ENCODE results near the gene CES2.
"Not testable (repeated sequence)": the region's sequence is repeated elsewhere in the genome, so short reads cannot be mapped to it uniquely, and the experiment has no call there.

The CES2 gene

DNA sequence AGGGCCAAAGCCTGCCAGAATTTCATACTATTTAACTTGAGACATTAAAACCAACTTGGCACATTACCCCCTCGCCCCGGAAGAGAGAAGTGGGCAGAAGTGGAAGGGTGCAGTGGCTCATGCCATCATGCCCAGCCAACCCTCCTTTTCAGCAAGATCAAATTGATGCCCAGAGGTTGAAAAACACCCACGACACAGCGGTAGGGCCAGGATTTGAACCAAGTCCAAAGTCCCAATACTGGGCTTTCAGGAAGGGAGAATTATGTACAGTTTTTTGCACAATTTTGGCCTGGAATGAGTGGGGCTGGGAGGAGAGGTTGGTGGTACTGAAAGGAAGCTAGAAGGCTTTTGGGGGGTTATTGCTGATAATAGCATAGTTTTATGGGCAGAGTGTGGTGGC lies 44.0 kb upstream of the CES2 start:
- no peaks in the 10 kb centered on the region for H3K9me3 ChIP-seq (ENCODE audit: control extremely low read depth in 1 of 5, control insufficient read depth in 4 of 5, insufficient read depth in 2 of 5, low read depth in 1 of 5, low read length in 4 of 5)
- ChIA-PET CTCF (interaction anchor here (0.8 to 30.6 kb wide), 5 partner anchors 10 to 71 kb away, joined by 3 to 473 read pairs (median 8); partner anchors contain the start of genes CDH16 and RRAD), POLR2A (no interaction called here)
- no peak for DNase-seq
- H3K36me3 ChIP-seq (ENCODE audit: control insufficient read depth in 4 of 4, insufficient read depth in 4 of 4, low read length in 3 of 4) = peaks cover 4 to 5% (median 5%) of the 10 kb centered on the region in 4 experiments
- H3K4me3 ChIP-seq (ENCODE audit: control insufficient read depth in 1 of 7, extremely low read depth in 1 of 7, insufficient read depth in 4 of 7, low read depth in 2 of 7, low read length in 6 of 7) = no peak overlapping the region
- 97% methylated on average over 4 of the region's 4 CpGs for WGBS (ENCODE audit: insufficient coverage)
- peaks cover 0 to 5% (median 1%) of the 10 kb centered on the region in 4 experiments for H3K4me1 ChIP-seq (ENCODE audit: control extremely low read depth in 1 of 4, control insufficient read depth in 4 of 4, insufficient read depth in 4 of 4, low read length in 3 of 4)
- H3K27ac ChIP-seq (ENCODE audit: insufficient read depth in 1 of 2, low read depth in 1 of 2, low read length in 2 of 2, poor library complexity in 1 of 2, severe bottlenecking in 2 of 2) = no peak overlapping the region
- no peaks in the 10 kb centered on the region for H3K27me3 ChIP-seq (replicated peaks in 2 of 5; ENCODE audit: control insufficient read depth in 4 of 5, insufficient read depth in 5 of 5, low read length in 4 of 5)

DNA sequence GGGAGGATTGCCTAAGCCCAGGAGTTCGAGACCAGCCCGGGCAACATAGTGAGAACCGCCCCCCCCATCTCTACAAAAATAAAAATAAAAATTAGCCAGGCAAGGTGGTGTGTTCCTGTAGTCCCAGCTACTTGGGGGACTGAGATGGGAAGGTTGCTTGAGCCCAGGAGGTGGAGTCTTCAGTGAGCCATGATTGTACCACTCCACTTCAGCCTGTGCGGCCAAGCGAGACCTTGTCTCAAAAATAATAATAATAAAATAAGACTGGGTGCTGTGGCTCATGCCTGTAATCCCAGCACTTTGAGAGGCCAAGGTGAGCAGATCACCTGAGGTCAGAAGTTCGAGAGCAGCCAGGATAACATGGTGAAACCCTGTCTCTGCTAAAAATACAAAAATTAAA lies 43.5 kb upstream of the CES2 start:
- H3K4me1 ChIP-seq (ENCODE audit: control extremely low read depth in 1 of 4, control insufficient read depth in 4 of 4, insufficient read depth in 4 of 4, low read length in 3 of 4) = peaks cover 0 to 1% (median 0%) of the 10 kb centered on the region in 4 experiments
- ChIA-PET CTCF (interaction anchor here (0.8 to 30.6 kb wide), 12 partner anchors 10 to 70 kb away, joined by 3 to 473 read pairs (median 6); partner anchors contain the start of genes CDH16, PDP2 and RRAD), POLR2A (interaction anchor here (0.7 kb wide), 1 partner anchor 465 kb away, joined by 3 read pairs; no protein-coding TSS in a partner anchor)
- H3K4me3 ChIP-seq (ENCODE audit: control insufficient read depth in 1 of 7, extremely low read depth in 1 of 7, insufficient read depth in 4 of 7, low read depth in 2 of 7, low read length in 6 of 7) = no peak overlapping the region
- no peak overlapping the region for H3K27ac ChIP-seq (ENCODE audit: insufficient read depth in 1 of 2, low read depth in 1 of 2, low read length in 2 of 2, poor library complexity in 1 of 2, severe bottlenecking in 2 of 2)
- DNase-seq = no peak
- H3K27me3 ChIP-seq (replicated peaks in 2 of 5; ENCODE audit: control insufficient read depth in 4 of 5, insufficient read depth in 5 of 5, low read length in 4 of 5) = no peaks in the 10 kb centered on the region
- 89% methylated on average over 1 of the region's 6 CpGs for WGBS (ENCODE audit: insufficient coverage)
- H3K9me3 ChIP-seq (ENCODE audit: control extremely low read depth in 1 of 5, control insufficient read depth in 4 of 5, insufficient read depth in 2 of 5, low read depth in 1 of 5, low read length in 4 of 5) = no peaks in the 10 kb centered on the region
- peaks cover 0 to 5% (median under 1%) of the 10 kb centered on the region in 4 experiments for H3K36me3 ChIP-seq (ENCODE audit: control insufficient read depth in 4 of 4, insufficient read depth in 4 of 4, low read length in 3 of 4)

DNA sequence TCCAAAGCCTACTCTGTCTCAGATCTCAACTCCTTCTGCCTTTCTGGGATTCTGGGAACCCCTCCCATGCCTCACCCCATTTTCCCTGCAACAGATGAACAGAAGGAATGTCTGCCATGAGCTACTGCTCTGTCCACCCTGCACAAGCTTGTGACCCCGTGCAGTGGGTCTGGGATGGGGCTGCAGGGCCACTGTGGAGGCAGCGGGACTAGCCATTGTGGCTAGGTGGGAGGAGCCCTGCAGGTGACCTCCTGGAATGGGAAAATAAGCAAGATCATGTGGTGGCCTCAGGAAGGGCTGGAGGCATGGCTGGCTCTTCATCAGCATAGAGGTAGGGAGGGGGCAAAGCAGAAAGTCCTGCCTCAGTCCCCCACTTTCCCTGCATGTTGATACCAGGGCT lies 41.3 kb upstream of the CES2 start:
- ChIA-PET CTCF (interaction anchor here (1.2 to 30.6 kb wide), 7 partner anchors 12 to 72 kb away, joined by 3 to 473 read pairs (median 6); partner anchors contain the start of genes CDH16 and RRAD), POLR2A (no interaction called here)
- no peak for DNase-seq
- no peak overlapping the region for H3K27ac ChIP-seq (ENCODE audit: insufficient read depth in 1 of 2, low read depth in 1 of 2, low read length in 2 of 2, poor library complexity in 1 of 2, severe bottlenecking in 2 of 2)
- no peaks in the 10 kb centered on the region for H3K9me3 ChIP-seq (ENCODE audit: control extremely low read depth in 1 of 5, control insufficient read depth in 4 of 5, insufficient read depth in 2 of 5, low read depth in 1 of 5, low read length in 4 of 5)
- H3K27me3 ChIP-seq (replicated peaks in 2 of 5; ENCODE audit: control insufficient read depth in 4 of 5, insufficient read depth in 5 of 5, low read length in 4 of 5) = no peaks in the 10 kb centered on the region
- no peak overlapping the region for H3K4me3 ChIP-seq (ENCODE audit: control insufficient read depth in 1 of 7, extremely low read depth in 1 of 7, insufficient read depth in 4 of 7, low read depth in 2 of 7, low read length in 6 of 7)
- 96% methylated on average over 2 of the region's 2 CpGs for WGBS (ENCODE audit: insufficient coverage)
- no peaks in the 10 kb centered on the region for H3K4me1 ChIP-seq (ENCODE audit: control extremely low read depth in 1 of 4, control insufficient read depth in 4 of 4, insufficient read depth in 4 of 4, low read length in 3 of 4)
- H3K36me3 ChIP-seq (ENCODE audit: control insufficient read depth in 4 of 4, insufficient read depth in 4 of 4, low read length in 3 of 4) = no peaks in the 10 kb centered on the region

DNA sequence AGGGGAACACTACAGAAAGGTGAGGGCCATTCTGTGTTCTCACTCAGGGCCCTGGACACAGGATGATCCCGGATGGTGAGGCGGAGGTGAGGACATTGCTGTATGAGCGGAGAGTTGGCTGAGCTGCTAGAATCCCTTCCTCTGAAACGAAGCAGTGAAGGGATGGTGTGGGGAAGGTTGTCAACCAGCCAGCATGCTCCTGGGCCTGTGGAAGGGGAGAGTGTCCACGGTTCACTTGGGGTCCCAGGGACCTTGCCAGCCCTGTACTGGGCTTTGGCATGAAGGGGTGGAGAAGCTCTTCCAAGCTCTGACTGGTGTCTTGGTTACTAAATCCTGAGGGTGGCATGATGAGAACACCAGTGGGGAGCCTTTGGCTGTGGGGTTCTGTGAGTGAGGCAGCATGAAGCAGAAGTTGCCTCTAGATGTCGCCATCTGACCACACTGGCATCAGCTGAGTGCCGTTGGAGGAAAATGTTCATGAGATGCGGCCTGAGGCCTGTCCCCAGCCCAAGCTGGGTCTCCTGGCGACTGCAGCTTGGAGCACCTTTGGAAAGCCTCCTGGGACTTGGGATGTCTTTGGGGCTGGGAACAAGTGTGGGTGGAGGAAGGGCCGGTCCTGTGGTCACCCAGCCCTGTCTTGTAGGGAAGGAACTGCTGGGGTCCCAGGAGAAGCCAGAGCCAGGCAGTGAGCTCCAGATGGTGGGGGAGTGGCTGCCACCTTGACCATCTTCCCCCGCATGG lies 40.2 kb upstream of the CES2 start:
- Histone ChIP-seq H3K27me3 (replicated peaks in 2 of 5; ENCODE audit: control insufficient read depth in 4 of 5, insufficient read depth in 5 of 5, low read length in 4 of 5) (no peaks in the 10 kb centered on the region), H3K9me3 (ENCODE audit: control extremely low read depth in 1 of 5, control insufficient read depth in 4 of 5, insufficient read depth in 2 of 5, low read depth in 1 of 5, low read length in 4 of 5) (no peaks in the 10 kb centered on the region), H3K36me3 (ENCODE audit: control insufficient read depth in 4 of 4, insufficient read depth in 4 of 4, low read length in 3 of 4) (no peaks in the 10 kb centered on the region), H3K4me3 (ENCODE audit: control insufficient read depth in 1 of 7, extremely low read depth in 1 of 7, insufficient read depth in 4 of 7, low read depth in 2 of 7, low read length in 6 of 7) (no peak overlapping the region), H3K4me1 (ENCODE audit: control extremely low read depth in 1 of 4, control insufficient read depth in 4 of 4, insufficient read depth in 4 of 4, low read length in 3 of 4) (peaks cover 0 to 8% (median 1%) of the 10 kb centered on the region in 4 experiments), H3K27ac (ENCODE audit: insufficient read depth in 1 of 2, low read depth in 1 of 2, low read length in 2 of 2, poor library complexity in 1 of 2, severe bottlenecking in 2 of 2) (no peak overlapping the region)
- peak; percentile 75 to 87 (median 81) for DNase-seq
- POLR2A ChIA-PET = no interaction called here
- CTCF ChIA-PET = interaction anchor here (0.8 to 30.6 kb wide), 25 partner anchors 9 to 273 kb away, joined by 3 to 473 read pairs (median 5); partner anchors contain the start of genes CDH16, CES3, PDP2 and RRAD
- 51% methylated on average over 10 of the region's 11 CpGs for WGBS (ENCODE audit: insufficient coverage)

DNA sequence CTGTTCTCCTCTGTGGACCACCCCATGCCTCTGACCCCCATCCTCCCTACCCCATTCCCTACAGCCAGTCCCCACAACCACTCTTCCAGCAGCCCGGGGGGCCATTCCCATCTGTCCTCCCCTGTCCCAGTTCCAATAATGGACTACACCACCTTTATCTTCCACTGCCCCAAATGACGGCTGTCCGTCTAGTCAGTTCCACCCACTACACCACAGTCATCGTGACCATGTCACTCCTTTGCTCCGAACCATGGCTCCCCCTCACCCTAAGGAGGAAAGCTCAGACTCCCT lies 39.7 kb upstream of the CES2 start:
- Histone ChIP-seq H3K27me3 (replicated peaks in 2 of 5; ENCODE audit: control insufficient read depth in 4 of 5, insufficient read depth in 5 of 5, low read length in 4 of 5) (no peaks in the 10 kb centered on the region), H3K9me3 (ENCODE audit: control extremely low read depth in 1 of 5, control insufficient read depth in 4 of 5, insufficient read depth in 2 of 5, low read depth in 1 of 5, low read length in 4 of 5) (no peaks in the 10 kb centered on the region), H3K36me3 (ENCODE audit: control insufficient read depth in 4 of 4, insufficient read depth in 4 of 4, low read length in 3 of 4) (no peaks in the 10 kb centered on the region), H3K4me1 (ENCODE audit: control extremely low read depth in 1 of 4, control insufficient read depth in 4 of 4, insufficient read depth in 4 of 4, low read length in 3 of 4) (peaks cover 0 to 10% (median 2%) of the 10 kb centered on the region in 4 experiments), H3K27ac (ENCODE audit: insufficient read depth in 1 of 2, low read depth in 1 of 2, low read length in 2 of 2, poor library complexity in 1 of 2, severe bottlenecking in 2 of 2) (no peak overlapping the region), H3K4me3 (ENCODE audit: control insufficient read depth in 1 of 7, extremely low read depth in 1 of 7, insufficient read depth in 4 of 7, low read depth in 2 of 7, low read length in 6 of 7) (no peak overlapping the region)
- POLR2A ChIA-PET = no interaction called here
- CTCF ChIA-PET = interaction anchor here (0.7 to 30.6 kb wide), 25 partner anchors 8 to 273 kb away, joined by 3 to 473 read pairs (median 5); partner anchors contain the start of genes CDH16, CES3, PDP2 and RRAD
- no peak for DNase-seq
- WGBS (ENCODE audit: insufficient coverage) = 99% methylated on average over 5 of the region's 5 CpGs

DNA sequence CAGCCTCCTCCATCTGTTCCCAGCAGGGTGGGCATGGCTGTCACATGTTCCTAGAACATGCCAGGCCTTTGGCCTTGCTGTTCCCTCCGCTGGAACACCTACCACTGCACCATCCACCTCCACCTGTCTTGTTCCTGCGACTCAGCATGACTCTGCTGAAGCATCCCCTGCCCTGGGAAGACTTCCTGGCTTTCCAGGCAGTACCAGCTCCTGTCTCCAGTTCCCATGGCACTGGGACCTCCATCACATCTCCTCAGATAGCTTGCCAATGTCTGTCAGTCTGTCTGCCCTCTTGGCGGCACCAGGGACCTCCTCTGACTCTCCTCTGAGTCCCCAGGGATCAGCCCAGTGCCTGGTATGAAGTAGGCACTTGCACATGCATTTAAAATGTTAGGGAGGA lies 39.3 kb upstream of the CES2 start:
- no peak overlapping the region for H3K4me3 ChIP-seq (ENCODE audit: control insufficient read depth in 1 of 7, extremely low read depth in 1 of 7, insufficient read depth in 4 of 7, low read depth in 2 of 7, low read length in 6 of 7)
- H3K36me3 ChIP-seq (ENCODE audit: control insufficient read depth in 4 of 4, insufficient read depth in 4 of 4, low read length in 3 of 4) = no peaks in the 10 kb centered on the region
- CTCF ChIA-PET = interaction anchor here (0.7 to 30.6 kb wide), 19 partner anchors 8 to 273 kb away, joined by 3 to 473 read pairs (median 6); partner anchors contain the start of genes CDH16, PDP2 and RRAD
- H3K4me1 ChIP-seq (ENCODE audit: control extremely low read depth in 1 of 4, control insufficient read depth in 4 of 4, insufficient read depth in 4 of 4, low read length in 3 of 4) = peaks cover 0 to 10% (median 2%) of the 10 kb centered on the region in 4 experiments
- DNase-seq = no peak
- no peaks in the 10 kb centered on the region for H3K27me3 ChIP-seq (replicated peaks in 2 of 5; ENCODE audit: control insufficient read depth in 4 of 5, insufficient read depth in 5 of 5, low read length in 4 of 5)
- no peaks in the 10 kb centered on the region for H3K9me3 ChIP-seq (ENCODE audit: control extremely low read depth in 1 of 5, control insufficient read depth in 4 of 5, insufficient read depth in 2 of 5, low read depth in 1 of 5, low read length in 4 of 5)
- POLR2A ChIA-PET = no interaction called here
- no peak overlapping the region for H3K27ac ChIP-seq (ENCODE audit: insufficient read depth in 1 of 2, low read depth in 1 of 2, low read length in 2 of 2, poor library complexity in 1 of 2, severe bottlenecking in 2 of 2)
- 95% methylated on average over 3 of the region's 3 CpGs for WGBS (ENCODE audit: insufficient coverage)

DNA sequence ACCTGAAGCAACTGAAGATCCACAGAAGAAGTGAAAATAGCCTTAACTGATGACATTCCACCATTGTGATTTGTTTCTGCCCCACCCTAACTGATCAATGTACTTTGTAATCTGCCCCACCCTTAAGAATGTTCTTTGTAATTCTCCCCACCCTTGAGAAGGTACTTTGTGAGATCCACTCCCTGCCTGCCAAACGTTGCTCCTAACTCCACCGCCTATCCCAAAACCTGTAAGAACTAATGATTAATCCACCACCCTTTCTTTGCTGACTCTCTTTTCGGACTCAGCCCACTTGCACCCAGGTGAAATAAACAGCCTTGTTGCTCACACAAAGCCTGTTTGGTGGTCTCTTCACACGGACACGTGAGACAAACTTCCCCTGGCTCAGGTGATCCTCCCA lies 38.6 kb upstream of the CES2 start:
- CTCF ChIA-PET = interaction anchor here (1.5 to 30.6 kb wide), 7 partner anchors 9 to 80 kb away, joined by 5 to 473 read pairs (median 11); partner anchors contain the start of genes CDH16 and RRAD
- POLR2A ChIA-PET = not testable (repeated sequence)

More for the DNA sequence above, 38.6 kb upstream of the CES2 start:
- H3K27ac ChIP-seq (ENCODE audit: insufficient read depth in 1 of 2, low read depth in 1 of 2, low read length in 2 of 2, poor library complexity in 1 of 2, severe bottlenecking in 2 of 2); H3K4me3 ChIP-seq (ENCODE audit: control insufficient read depth in 1 of 7, extremely low read depth in 1 of 7, insufficient read depth in 4 of 7, low read depth in 2 of 7, low read length in 6 of 7); H3K9me3 ChIP-seq (ENCODE audit: control extremely low read depth in 1 of 5, control insufficient read depth in 4 of 5, insufficient read depth in 2 of 5, low read depth in 1 of 5, low read length in 4 of 5); H3K36me3 ChIP-seq (ENCODE audit: control insufficient read depth in 4 of 4, insufficient read depth in 4 of 4, low read length in 3 of 4); DNase-seq; H3K27me3 ChIP-seq (replicated peaks in 2 of 5; ENCODE audit: control insufficient read depth in 4 of 5, insufficient read depth in 5 of 5, low read length in 4 of 5): not testable (repeated sequence)
- WGBS (ENCODE audit: insufficient coverage) = 100% methylated on average over 4 of the region's 5 CpGs
- peaks cover 0 to 10% (median 2%) of the 10 kb centered on the region in 4 experiments for H3K4me1 ChIP-seq (ENCODE audit: control extremely low read depth in 1 of 4, control insufficient read depth in 4 of 4, insufficient read depth in 4 of 4, low read length in 3 of 4)

Data from common myeloid progenitor, CD34-positive (primary cell).